GM12874 (cell line): Measurements from ENCODE around the gene RBM27.

Experiments
- TF ChIP-seq, protein P1 (sequence below): IDR thresholded peaks from 2 replicates; pipeline ENCODE4 v1.5.1; 2011; ENCODE audit warnings: low read depth, mild to moderate bottlenecking, control low read depth, low read length, moderate library complexity; ENCODE audit not compliant: insufficient read depth

The RBM27 gene

DNA sequence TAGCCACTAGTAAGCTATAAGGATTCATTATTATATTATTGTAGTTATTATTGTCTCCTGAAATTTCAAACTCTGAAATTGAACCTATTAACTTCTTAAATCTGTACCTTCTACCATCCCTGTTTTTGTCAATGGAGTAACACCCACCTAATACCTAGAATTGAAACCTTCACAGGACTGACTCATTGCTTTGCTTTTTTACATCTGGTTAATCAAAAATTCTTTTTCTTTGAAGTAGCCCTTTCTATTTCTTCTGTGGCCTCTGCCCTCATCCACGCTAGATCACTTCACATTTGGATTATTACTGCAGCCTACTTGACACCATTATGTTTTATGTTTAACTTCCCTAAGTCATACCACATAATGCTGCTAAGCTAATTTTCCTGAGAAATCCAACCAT is 35.6 kb downstream of the RBM27 start:
- TF ChIP-seq, protein P1, sequence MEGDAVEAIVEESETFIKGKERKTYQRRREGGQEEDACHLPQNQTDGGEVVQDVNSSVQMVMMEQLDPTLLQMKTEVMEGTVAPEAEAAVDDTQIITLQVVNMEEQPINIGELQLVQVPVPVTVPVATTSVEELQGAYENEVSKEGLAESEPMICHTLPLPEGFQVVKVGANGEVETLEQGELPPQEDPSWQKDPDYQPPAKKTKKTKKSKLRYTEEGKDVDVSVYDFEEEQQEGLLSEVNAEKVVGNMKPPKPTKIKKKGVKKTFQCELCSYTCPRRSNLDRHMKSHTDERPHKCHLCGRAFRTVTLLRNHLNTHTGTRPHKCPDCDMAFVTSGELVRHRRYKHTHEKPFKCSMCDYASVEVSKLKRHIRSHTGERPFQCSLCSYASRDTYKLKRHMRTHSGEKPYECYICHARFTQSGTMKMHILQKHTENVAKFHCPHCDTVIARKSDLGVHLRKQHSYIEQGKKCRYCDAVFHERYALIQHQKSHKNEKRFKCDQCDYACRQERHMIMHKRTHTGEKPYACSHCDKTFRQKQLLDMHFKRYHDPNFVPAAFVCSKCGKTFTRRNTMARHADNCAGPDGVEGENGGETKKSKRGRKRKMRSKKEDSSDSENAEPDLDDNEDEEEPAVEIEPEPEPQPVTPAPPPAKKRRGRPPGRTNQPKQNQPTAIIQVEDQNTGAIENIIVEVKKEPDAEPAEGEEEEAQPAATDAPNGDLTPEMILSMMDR: no peak

DNA sequence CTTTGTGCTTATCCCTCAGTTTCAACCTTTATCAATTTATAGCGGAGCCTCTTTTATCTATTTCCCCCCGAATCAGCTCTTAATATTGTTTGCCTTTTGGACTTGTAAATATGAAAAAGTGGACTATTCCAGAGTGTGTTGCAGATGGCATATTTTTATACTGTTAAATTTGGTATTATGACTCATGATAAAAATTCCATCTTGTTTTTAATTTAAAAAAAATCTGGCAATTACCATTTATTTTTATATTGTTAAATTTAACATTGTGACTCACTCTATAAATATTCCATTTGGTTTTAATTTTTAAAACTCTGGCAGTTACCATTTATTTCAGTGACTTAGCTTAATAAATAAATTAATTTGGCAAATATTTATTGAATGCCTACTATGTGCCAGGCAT is 37.5 kb downstream of the RBM27 start:
- TF ChIP-seq, protein P1: no peak

DNA sequence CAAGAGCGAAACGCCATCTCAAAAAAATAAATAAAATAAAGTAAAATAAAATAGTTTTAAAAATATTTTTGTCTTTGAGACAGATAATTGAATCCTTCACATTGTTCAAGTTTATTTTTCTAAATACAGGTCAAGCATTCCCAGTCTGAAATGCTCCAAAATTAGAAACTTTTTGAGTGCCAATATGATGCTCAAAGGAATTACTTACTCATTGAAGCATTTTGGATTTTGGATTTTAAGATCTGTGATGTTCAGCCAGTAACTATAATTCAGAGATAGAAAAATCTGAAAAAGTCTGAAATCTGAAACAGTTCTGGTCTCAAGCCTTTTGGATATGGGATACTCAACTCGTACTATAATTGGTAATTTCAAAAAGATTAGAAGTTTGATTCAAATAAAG is 39.8 kb downstream of the RBM27 start:
- TF ChIP-seq, protein P1: no peak

DNA sequence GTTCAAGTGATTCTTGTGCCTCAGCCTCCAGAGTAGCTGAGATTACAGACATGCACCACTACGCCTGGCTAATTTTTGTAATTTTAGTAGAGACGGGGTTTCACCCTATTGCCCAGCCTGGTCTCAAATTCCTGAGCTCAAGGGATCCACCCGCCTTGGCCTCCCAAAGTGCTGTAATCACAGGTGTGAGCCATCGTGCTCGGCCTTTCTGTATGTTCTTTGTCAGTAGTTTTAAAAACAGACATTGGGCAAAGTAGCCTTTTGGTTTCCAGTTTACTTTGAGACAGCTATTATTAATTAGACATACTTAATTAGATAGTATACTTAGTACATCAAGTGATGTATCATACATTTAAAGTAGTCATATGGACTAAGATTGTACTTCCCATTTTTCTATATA is 45.2 kb downstream of the RBM27 start:
- TF ChIP-seq, protein P1: no peak

DNA sequence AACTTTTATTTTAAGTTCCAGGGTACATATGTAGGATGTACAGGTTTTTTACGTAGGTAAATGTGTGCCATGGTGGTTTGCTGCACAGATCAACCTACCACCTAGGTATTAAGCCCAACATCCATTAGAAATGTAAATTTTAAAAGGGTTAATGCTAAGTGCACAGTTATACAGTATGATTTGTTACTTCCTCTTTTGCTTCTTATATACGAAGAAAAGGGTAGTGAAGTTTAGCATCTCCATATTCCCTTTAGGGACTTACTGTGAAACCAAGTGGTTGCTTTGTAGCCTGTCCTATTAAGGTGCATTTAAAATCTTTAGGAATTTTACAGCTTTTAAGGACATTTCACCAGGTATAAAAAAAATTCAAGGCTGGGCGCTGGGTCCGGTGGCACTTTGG is 46.4 kb downstream of the RBM27 start:
- TF ChIP-seq, protein P1: no peak
